ENCODE data around the gene SCAPER.
"Not testable (repeated sequence)": the region's sequence is repeated elsewhere in the genome, so short reads cannot be mapped to it uniquely, and the experiment has no call there.

DNA sequence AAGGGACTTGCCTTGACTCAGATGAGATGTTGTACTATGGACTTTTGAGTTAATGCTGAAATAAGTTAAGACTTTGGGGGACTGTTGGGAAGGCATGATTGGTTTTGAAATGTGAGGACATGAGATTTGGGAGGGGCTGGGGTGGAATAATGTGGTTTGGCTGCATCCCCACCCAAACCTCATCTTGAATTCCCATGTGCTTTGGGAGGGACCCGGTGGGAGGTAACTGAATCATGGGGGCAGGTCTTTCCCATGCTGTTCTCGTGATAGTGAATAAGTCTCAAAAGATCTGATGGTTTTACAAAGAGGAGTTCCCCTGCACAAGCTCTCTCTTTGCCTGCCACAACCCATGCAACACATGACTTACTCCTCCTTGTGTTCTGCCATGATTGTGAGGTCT lies 474.4 kb downstream of the SCAPER start:
- TF ChIP-seq, protein P1, sequence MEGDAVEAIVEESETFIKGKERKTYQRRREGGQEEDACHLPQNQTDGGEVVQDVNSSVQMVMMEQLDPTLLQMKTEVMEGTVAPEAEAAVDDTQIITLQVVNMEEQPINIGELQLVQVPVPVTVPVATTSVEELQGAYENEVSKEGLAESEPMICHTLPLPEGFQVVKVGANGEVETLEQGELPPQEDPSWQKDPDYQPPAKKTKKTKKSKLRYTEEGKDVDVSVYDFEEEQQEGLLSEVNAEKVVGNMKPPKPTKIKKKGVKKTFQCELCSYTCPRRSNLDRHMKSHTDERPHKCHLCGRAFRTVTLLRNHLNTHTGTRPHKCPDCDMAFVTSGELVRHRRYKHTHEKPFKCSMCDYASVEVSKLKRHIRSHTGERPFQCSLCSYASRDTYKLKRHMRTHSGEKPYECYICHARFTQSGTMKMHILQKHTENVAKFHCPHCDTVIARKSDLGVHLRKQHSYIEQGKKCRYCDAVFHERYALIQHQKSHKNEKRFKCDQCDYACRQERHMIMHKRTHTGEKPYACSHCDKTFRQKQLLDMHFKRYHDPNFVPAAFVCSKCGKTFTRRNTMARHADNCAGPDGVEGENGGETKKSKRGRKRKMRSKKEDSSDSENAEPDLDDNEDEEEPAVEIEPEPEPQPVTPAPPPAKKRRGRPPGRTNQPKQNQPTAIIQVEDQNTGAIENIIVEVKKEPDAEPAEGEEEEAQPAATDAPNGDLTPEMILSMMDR (IDR thresholded peaks at IDR 0.05 in 2 of 3, conservative IDR thresholded peaks at IDR 0.05 in 1 of 3; ENCODE audit: borderline replicate concordance in 1 of 3, insufficient read depth in 1 of 3, low read depth in 2 of 3, low read length in 2 of 3), result not testable (repeated sequence)
- TF ChIP-seq POLR2A (IDR thresholded peaks at IDR 0.05; ENCODE audit: borderline replicate concordance, extremely low read depth, insufficient read depth, insufficient read length); SRF (IDR thresholded peaks at IDR 0.05; ENCODE audit: low read depth); SP1 (IDR thresholded peaks at IDR 0.05; ENCODE audit: low read depth); ZNF274 (IDR thresholded peaks at IDR 0.05; ENCODE audit: low read depth, low read length); POLR2AphosphoS5 (IDR thresholded peaks at IDR 0.05; ENCODE audit: low read depth, low read length); CEBPB (IDR thresholded peaks at IDR 0.05; ENCODE audit: low read depth); SIN3A (IDR thresholded peaks at IDR 0.05; ENCODE audit: low read depth); ZFX (IDR thresholded peaks at IDR 0.05); TCF7L2 (IDR thresholded peaks at IDR 0.05; ENCODE audit: borderline replicate concordance, extremely low read depth, insufficient read depth, insufficient read length); EZH2 (IDR thresholded peaks at IDR 0.05): not testable (repeated sequence)
- TF ChIP-seq, protein P2, sequence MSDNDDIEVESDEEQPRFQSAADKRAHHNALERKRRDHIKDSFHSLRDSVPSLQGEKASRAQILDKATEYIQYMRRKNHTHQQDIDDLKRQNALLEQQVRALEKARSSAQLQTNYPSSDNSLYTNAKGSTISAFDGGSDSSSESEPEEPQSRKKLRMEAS (IDR thresholded peaks at IDR 0.05), result not testable (repeated sequence)

Data from HCT116 (cell line).